H1 (cell line): ENCODE results near the gene HDAC2. TPM values are rescaled to one million over a fixed set of nuclear protein-coding genes. Genes with fewer than 3 reads are reported as not detected.

ENCODE experiments used
- CTCF ChIA-PET: fragments of 300-600 bp; sonication (Branson Sonifier 250); formaldehyde crosslinking; loops from one replicate; lab custom pipeline; 2021; ENCODE audit not compliant: partially characterized antibody; lab: Charles Lee
- POLR2A ChIA-PET: fragments of 300-600 bp; sonication (Branson Sonifier 250); formaldehyde crosslinking; loops from one replicate; lab custom pipeline; 2021; ENCODE audit warnings: inconsistent platforms; ENCODE audit not compliant: partially characterized antibody; lab: Charles Lee
- DNase-seq, 2 experiments: peaks; one replicate each; pipeline versions ENCODE4 v3.0.0 to v3.0.0-alpha.2; 2010 to 2022; ENCODE audit warnings: low spot score in 2 of 2, low read depth in 1 of 2, mixed read lengths in 1 of 2
- FAIRE-seq: peaks from 2 replicates; lab custom pipeline; 2011; peaks lifted over from hg19 to GRCh38; lab: Jason Lieb, UNC
- H2AFZ ChIP-seq: 2 replicates; pipeline ENCODE4 v1.8.1; 2012; ENCODE audit warnings: low read length, inconsistent platforms
- H2AK5ac ChIP-seq: 2 replicates; pipeline ENCODE4 v1.6.1; 2013; ENCODE audit warnings: low read depth, low read length
- H2BK120ac ChIP-seq: replicated peaks from 2 replicates; pipeline ENCODE3; 2013; ENCODE audit warnings: low read depth, low read length, inconsistent platforms
- H2BK12ac ChIP-seq: 2 replicates; pipeline ENCODE4 v1.6.1; 2013; ENCODE audit warnings: low read depth, low read length
- H2BK15ac ChIP-seq: 2 replicates; pipeline ENCODE4 v1.6.1; 2013; ENCODE audit warnings: low read length
- H2BK20ac ChIP-seq: 2 replicates; pipeline ENCODE4 v1.6.1; 2013; ENCODE audit warnings: low read length
- H2BK5ac ChIP-seq: 2 replicates; pipeline ENCODE4 v1.6.1; 2013; ENCODE audit warnings: low read depth, low read length
- H3K14ac ChIP-seq: 2 replicates; pipeline ENCODE4 v1.6.1; 2013; ENCODE audit warnings: inconsistent platforms; ENCODE audit not compliant: insufficient read length
- H3K18ac ChIP-seq: 2 replicates; pipeline ENCODE4 v1.6.1; 2013; ENCODE audit warnings: low read length; ENCODE audit errors: extremely low read depth
- H3K23ac ChIP-seq: 2 replicates; pipeline ENCODE4 v1.6.1; 2013; ENCODE audit warnings: inconsistent platforms; ENCODE audit not compliant: insufficient read length
- H3K23me2 ChIP-seq: 2 replicates; pipeline ENCODE4 v1.6.1; 2013; ENCODE audit warnings: low read depth, low read length
- H3K27ac ChIP-seq: 2 replicates; pipeline ENCODE4 v1.6.1; 2011; ENCODE audit warnings: low read depth, low read length, inconsistent platforms
- H3K27me3 ChIP-seq, 4 experiments: replicated peaks in 1 of 4; 1 replicate in 1 of 4; 2 replicates in 3 of 4; pipeline versions ENCODE4 v1.6.1 to v1.8.1; 2011 to 2013; ENCODE audit warnings: low read length in 3 of 4, mild to moderate bottlenecking in 3 of 4, inconsistent platforms in 2 of 4, mixed read lengths in 2 of 4, moderate library complexity in 1 of 4; ENCODE audit not compliant: control insufficient read depth in 3 of 4, insufficient read depth in 3 of 4; ENCODE audit errors: extremely low read depth in 1 of 4
- H3K36me3 ChIP-seq, 4 experiments: 2 replicates each; pipeline versions ENCODE4 v1.6.1 to v1.8.1; 2011 to 2013; ENCODE audit warnings: mild to moderate bottlenecking in 4 of 4, low read length in 3 of 4, moderate library complexity in 2 of 4, control low read depth in 1 of 4, inconsistent platforms in 1 of 4; ENCODE audit not compliant: insufficient read depth in 4 of 4, control insufficient read depth in 2 of 4
- H3K4ac ChIP-seq: replicated peaks from 2 replicates; pipeline ENCODE3; 2013; ENCODE audit warnings: low read length, low read depth, mixed read lengths, inconsistent platforms; ENCODE audit not compliant: insufficient read length
- H3K4me1 ChIP-seq, 4 experiments: replicated peaks in 1 of 4; 1 replicate in 1 of 4; 2 replicates in 3 of 4; pipeline versions ENCODE4 v1.6.1 to v1.8.1; 2011 to 2013; ENCODE audit warnings: low read length in 3 of 4, inconsistent platforms in 2 of 4, mixed read lengths in 1 of 4; ENCODE audit not compliant: insufficient read depth in 4 of 4, control insufficient read depth in 3 of 4
- H3K4me2 ChIP-seq, 2 experiments: 2 replicates each; pipeline versions ENCODE4 v1.6.1 to v1.8.1; 2011 to 2013; ENCODE audit warnings: low read depth in 2 of 2, low read length in 2 of 2, control low read depth in 1 of 2, inconsistent platforms in 1 of 2, mild to moderate bottlenecking in 1 of 2; ENCODE audit not compliant: insufficient read depth in 1 of 2
- H3K4me3 ChIP-seq, 4 experiments: fragments of 200-600, 300-600 bp in 1 of 4; sonication (generic), shearing (Covaris generic), sonication (Bioruptor Twin) in 1 of 4; 2 replicates each; pipeline versions ENCODE4 v1.5.1 to v1.8.1; 2011 to 2016; ENCODE audit warnings: low read length in 4 of 4, low read depth in 3 of 4, control low read depth in 2 of 4, inconsistent platforms in 2 of 4, mild to moderate bottlenecking in 2 of 4, mixed read lengths in 1 of 4, moderate library complexity in 1 of 4; ENCODE audit not compliant: insufficient read depth in 2 of 4; ENCODE audit errors: extremely low read depth in 1 of 4
- H3K56ac ChIP-seq: replicated peaks from 2 replicates; pipeline ENCODE3; 2013; ENCODE audit warnings: low read depth, mild to moderate bottlenecking, mixed read lengths, low read length, inconsistent platforms; ENCODE audit not compliant: insufficient read length
- H3K79me1 ChIP-seq: 2 replicates; pipeline ENCODE4 v1.6.1; 2013; ENCODE audit warnings: low read depth, low read length, control low read depth
- H3K79me2 ChIP-seq, 2 experiments: 2 replicates each; pipeline versions ENCODE4 v1.6.1 to v1.8.1; 2012 to 2013; ENCODE audit warnings: low read length in 2 of 2, mild to moderate bottlenecking in 2 of 2, inconsistent platforms in 1 of 2; ENCODE audit not compliant: insufficient read depth in 2 of 2, control insufficient read depth in 1 of 2
- H3K9ac ChIP-seq, 4 experiments: replicated peaks in 1 of 4; 1 replicate in 1 of 4; 2 replicates in 3 of 4; pipeline versions ENCODE4 v1.6.1 to v1.8.1; 2011 to 2013; ENCODE audit warnings: low read depth in 3 of 4, low read length in 3 of 4, control low read depth in 2 of 4, mild to moderate bottlenecking in 2 of 4, moderate library complexity in 2 of 4, inconsistent platforms in 1 of 4; ENCODE audit errors: extremely low read depth in 1 of 4
- H3K9me3 ChIP-seq, 2 experiments: 2 replicates each; pipeline versions ENCODE4 v1.6.1 to v1.8.1; 2012 to 2013; ENCODE audit warnings: mild to moderate bottlenecking in 2 of 2, moderate library complexity in 2 of 2, control low read depth in 1 of 2, inconsistent platforms in 1 of 2, low read depth in 1 of 2, low read length in 1 of 2, mixed read lengths in 1 of 2; ENCODE audit not compliant: insufficient read depth in 2 of 2
- H4K20me1 ChIP-seq, 2 experiments: replicated peaks in 1 of 2; 2 replicates each; pipeline versions ENCODE3 to v1.8.1; 2011 to 2013; ENCODE audit warnings: inconsistent platforms in 2 of 2, low read length in 2 of 2, mild to moderate bottlenecking in 1 of 2; ENCODE audit not compliant: insufficient read depth in 2 of 2, control insufficient read depth in 1 of 2
- H4K5ac ChIP-seq: 2 replicates; pipeline ENCODE4 v1.6.1; 2013; ENCODE audit warnings: low read length, low read depth, mixed read lengths, inconsistent platforms; ENCODE audit not compliant: insufficient read length
- H4K8ac ChIP-seq: 2 replicates; pipeline ENCODE4 v1.8.0; 2013; ENCODE audit warnings: mild to moderate bottlenecking, moderate library complexity, low read length, inconsistent platforms; ENCODE audit not compliant: insufficient read depth; ENCODE audit errors: extremely low read depth
- H4K91ac ChIP-seq: replicated peaks from 2 replicates; pipeline ENCODE3; 2013; ENCODE audit warnings: low read length, mixed read lengths, inconsistent platforms; ENCODE audit not compliant: insufficient read length
- FOSL1 ChIP-seq: IDR thresholded peaks from 2 replicates; pipeline ENCODE4 v1.6.1; 2011; ENCODE audit warnings: mild to moderate bottlenecking, low read depth, low read length, moderate library complexity; ENCODE audit not compliant: insufficient read depth
- WGBS, 2 experiments: shearing (Covaris generic) in 1 of 2; methylation state at CpG; one replicate each; pipeline versions ENCODE4 v1.1.6 to v1.1.7; 2013 to 2015; ENCODE audit warnings: low lambda C conversion rate in 2 of 2, mixed read lengths in 2 of 2, inconsistent platforms in 1 of 2, low coverage in 1 of 2, missing lambda C conversion rate in 1 of 2; ENCODE audit not compliant: insufficient replicate concordance in 2 of 2, insufficient coverage in 1 of 2, insufficient read length in 1 of 2; ENCODE audit errors: extremely low coverage in 1 of 2, missing lambda C conversion rate in 1 of 2; 5-methylcytosine and 5-hydroxymethylcytosine counted together
- polyA plus RNA-seq, 7 experiments: library from polyadenylated mRNA; depleted of rRNA in 3 of 7; stranded (reverse) in 5 of 7; unstranded in 2 of 7; fragments of >200 nt in 5 of 7; fragments of 200-250 nt in 2 of 7; gene quantifications; 1 replicate in 5 of 7; 2 replicates in 1 of 7; 4 replicates in 1 of 7; pipeline versions ENCODE4 v1.2.1 to v1.2.3, GENCODE V29; 2011 to 2013; ENCODE audit warnings: missing spikeins in 2 of 7, mixed read lengths in 2 of 7
- total RNA-seq: library from RNA; stranded (reverse); fragmentation: NEBNext Ultra II Directional; extraction: Animal tissue kit (Norgen Biotek cat#: 25700); gene quantifications from 2 replicates; pipeline ENCODE4 v1.2.1, GENCODE V29; 2021

Gene HDAC2
- total and polyA plus RNA-seq, 2 of the 8 experiments (the other 6 are each of a cell fraction or from before 2014, with no cell fraction given): 323 to 374 TPM

DNA sequence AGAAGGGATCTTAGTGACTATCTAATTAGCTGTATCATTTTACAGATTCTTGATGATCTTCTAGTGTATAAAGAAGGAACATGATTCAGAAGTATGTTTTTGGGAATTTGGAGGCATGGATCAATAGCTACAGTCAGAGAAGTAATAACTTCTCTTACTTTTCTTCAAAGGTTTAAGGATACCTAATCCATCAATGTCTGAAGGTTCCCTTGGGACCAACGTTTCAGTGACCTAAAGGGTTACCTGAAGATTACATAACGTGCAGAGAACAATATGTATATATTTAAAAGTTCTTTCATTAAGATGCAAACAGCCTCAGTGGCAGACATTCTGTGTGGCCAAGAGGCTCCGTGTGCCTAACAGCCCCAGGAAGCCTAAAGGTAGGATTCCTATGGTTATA lies 3.2 kb downstream of the HDAC2 start:
- Histone ChIP-seq H2BK20ac (no peak overlapping the region), H4K20me1 (peaks cover 13 to 20% of the 10 kb centered on the region in 2 experiments), H3K36me3 (no peaks in the 10 kb centered on the region), H3K56ac (no peak overlapping the region), H3K14ac (no peak overlapping the region), H3K79me1 (no peaks in the 10 kb centered on the region), H3K4me3 (peak overlapping the region in 2 of 4 experiments; percentile 88 to 99; a peak in 6 of 8 replicates), H3K27ac (no peak overlapping the region), H3K23me2 (peaks cover 4% of the 10 kb centered on the region), H4K8ac (no peak overlapping the region), H3K27me3 (peaks cover 0 to 3% (median 1%) of the 10 kb centered on the region in 4 experiments; a peak in 2 of 7 replicates), H3K23ac (no peak overlapping the region), H2AK5ac (no peak overlapping the region), H3K4me1 (peaks cover 0 to 9% (median 3%) of the 10 kb centered on the region in 4 experiments; a peak in 2 of 7 replicates), H3K79me2 (peaks cover 66 to 86% of the 10 kb centered on the region in 2 experiments), H4K91ac (no peak overlapping the region), H2BK5ac (no peak overlapping the region), H4K5ac (no peak overlapping the region), H2BK120ac (no peak overlapping the region), H2BK12ac (no peak overlapping the region), H2AFZ (no peak overlapping the region), H3K18ac (no peak overlapping the region), H3K9ac (no peak overlapping the region), H3K4me2 (peak overlapping the region; percentile 75 to 88), H3K4ac (no peak overlapping the region), H2BK15ac (no peak overlapping the region), H3K9me3 (no peaks in the 10 kb centered on the region)
- ChIA-PET POLR2A (interaction anchor here (0.6 to 4.6 kb wide), 4 partner anchors 10 to 333 kb away, joined by 3 to 26 read pairs (median 4); no protein-coding TSS in a partner anchor), CTCF (interaction anchor here (0.7 to 1.4 kb wide), 3 partner anchors 13 to 140 kb away, joined by 3 read pairs; no protein-coding TSS in a partner anchor)
- no peak for FAIRE-seq
- no peak for TF ChIP-seq FOSL1
- 7% methylated on average over 3 of the region's 3 CpGs; no CpG with 5 or more reads in 1 of the 2 experiments for WGBS, 2 experiments
- DNase-seq: no peak
